ENCODE measurements around the gene TNK1.

- no peak for TF ChIP-seq CTCF (IDR thresholded peaks at IDR 0.05 in 2 of 3, conservative IDR thresholded peaks at IDR 0.05 in 1 of 3; ENCODE audit: borderline replicate concordance in 1 of 3, insufficient read depth in 1 of 3, low read depth in 2 of 3, low read length in 2 of 3)
- TF ChIP-seq POLR2A (IDR thresholded peaks at IDR 0.05; ENCODE audit: borderline replicate concordance, extremely low read depth, insufficient read depth, insufficient read length) = no peak
- TF ChIP-seq ZNF274 (IDR thresholded peaks at IDR 0.05; ENCODE audit: low read depth, low read length) = no peak
- TF ChIP-seq MAX (IDR thresholded peaks at IDR 0.05) = no peak
- no peak for TF ChIP-seq EZH2 (IDR thresholded peaks at IDR 0.05)
- no peak for TF ChIP-seq ZFX (IDR thresholded peaks at IDR 0.05)
- no peak for TF ChIP-seq JUND (IDR thresholded peaks at IDR 0.05)
- no peak for TF ChIP-seq POLR2AphosphoS5 (IDR thresholded peaks at IDR 0.05; ENCODE audit: low read depth, low read length)
These were observed 36.3 kb downstream of the TNK1 start for GRCh38 chr17:7417056-7417655.

Data from HCT116 (cell line).